ENCODE data around the gene ETV5. TPM values are rescaled to one million over a fixed set of nuclear protein-coding genes. Genes with fewer than 3 reads are reported as not detected.
A peak's percentile ranks its signal among the peaks of the same experiment; 100 is the strongest.

Gene ETV5
- polyA plus RNA-seq, 4 donors = 22.7 to 32.2 (median 26.8) TPM

DNA sequence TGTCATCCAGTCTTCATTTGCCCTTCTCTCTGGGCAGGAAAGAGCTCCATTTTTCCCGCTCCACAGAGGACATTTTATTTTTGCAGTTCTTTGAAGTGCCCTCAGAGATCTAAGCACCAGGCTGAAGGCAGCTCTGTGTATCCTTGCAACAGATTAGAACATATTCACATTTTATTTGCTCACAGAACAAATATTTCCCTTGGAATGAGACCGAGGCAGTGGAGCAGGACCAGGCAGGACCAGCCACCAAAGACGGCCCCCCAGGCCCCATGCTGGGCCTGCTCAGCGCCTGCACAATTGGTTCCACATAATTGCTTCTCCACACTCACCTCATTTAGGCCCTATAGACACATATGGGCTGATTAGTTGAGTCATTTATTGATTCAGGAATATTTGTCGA is 15.7 kb upstream of the ETV5 start:
- DNase-seq (ENCODE audit: low read depth in 4 of 4, low spot score in 3 of 4) = no peak

DNA sequence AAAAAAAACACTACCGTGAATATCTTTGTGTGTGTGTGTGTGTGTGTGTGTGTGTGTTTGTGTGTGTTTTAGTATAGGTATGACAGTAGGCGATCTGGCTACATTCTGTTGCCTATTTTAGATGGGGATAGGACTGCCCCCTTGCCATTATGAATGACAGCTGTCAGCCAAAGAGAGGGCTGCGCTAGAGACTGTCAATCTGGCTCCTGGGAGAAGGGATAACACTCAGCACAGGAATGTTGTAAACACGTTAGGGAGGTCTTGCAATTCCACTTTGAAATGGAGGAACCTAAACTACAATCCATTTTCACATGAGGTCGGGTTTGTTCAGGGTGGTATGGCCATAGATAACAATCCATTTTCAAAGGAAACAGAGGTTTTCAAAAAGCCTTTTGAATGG is 14.1 kb upstream of the ETV5 start:
- DNase-seq (ENCODE audit: low read depth in 4 of 4, low spot score in 3 of 4) = no peak

DNA sequence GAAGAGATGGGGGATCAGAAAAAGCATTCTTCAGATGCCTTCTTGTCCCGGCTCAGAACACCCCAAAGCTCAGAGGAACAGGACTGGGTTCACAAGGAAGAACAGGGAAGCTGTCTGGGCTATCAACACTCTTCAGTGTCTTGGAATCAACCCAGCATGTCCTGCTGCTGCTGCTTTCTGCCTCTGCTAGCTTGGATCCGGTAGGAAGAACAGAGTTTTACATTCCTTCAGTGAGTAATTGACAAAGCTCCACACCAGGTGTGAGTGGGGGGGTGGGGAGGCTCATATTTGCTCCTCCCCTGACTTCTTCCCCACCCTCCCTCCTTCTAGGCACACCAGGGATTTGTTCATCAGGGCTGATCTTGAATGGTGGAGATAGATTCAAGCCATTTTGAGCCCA is 13.1 kb upstream of the ETV5 start:
- no peak for DNase-seq (ENCODE audit: low read depth in 4 of 4, low spot score in 3 of 4)

DNA sequence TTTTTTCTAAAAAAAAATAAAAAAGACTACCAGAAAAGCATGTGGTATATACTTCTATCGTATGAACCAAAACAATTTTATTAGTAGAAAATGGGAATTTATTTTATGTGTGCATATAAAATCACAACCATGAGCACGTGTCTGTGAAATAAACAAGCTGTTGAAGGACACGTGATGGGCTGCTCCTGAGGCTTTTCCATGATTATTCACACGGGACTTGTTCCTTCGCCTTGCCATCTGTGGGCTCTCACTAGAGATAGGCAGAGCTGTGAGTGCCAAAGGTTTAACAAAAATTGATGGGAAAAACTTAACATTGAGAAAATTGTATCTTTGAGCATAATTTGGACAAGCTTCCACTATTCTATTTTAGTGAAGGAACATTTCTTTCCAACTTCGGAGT is 12.4 kb upstream of the ETV5 start:
- DNase-seq (ENCODE audit: low read depth in 4 of 4, low spot score in 3 of 4) = no peak

DNA sequence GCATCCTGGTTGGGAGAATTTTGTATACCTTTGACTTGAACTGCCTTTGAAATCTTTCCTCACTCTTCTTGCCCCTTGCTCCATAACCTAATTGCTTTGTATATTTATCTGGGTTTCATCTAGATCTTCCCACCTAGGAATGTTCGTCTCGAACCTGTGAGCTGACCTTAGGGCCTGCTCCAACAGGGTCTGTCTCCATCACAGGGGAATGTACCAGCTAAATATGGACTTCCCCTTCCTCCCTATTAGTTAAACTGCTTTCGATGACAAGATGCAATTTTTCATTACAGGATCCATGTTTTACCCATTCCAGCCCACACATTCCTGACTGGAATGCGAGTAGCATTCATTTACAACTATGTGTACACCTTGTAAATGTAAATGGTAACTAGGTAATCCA is 10.6 kb upstream of the ETV5 start:
- no peak for DNase-seq (ENCODE audit: low read depth in 4 of 4, low spot score in 3 of 4)

DNA sequence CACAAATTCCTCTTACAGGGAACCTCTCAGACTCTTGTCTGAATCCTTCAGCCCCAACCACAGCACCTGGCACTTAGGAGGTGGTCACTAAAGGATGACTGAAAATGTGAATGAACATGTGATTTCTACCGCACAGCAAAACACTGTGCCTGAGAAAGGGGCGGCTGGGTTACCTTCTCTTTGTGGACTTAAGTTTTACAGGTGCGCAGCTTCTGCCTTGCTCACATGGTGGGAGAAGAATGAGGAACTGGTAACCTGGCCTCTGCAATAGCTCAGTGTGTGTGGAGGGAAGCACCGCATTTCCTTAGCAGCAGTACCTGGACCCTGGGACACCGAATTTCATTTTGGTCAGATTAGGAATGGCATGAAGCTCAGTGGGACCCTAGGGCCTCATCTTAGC is 9.8 kb upstream of the ETV5 start:
- no peak for DNase-seq (ENCODE audit: low read depth in 4 of 4, low spot score in 3 of 4)

DNA sequence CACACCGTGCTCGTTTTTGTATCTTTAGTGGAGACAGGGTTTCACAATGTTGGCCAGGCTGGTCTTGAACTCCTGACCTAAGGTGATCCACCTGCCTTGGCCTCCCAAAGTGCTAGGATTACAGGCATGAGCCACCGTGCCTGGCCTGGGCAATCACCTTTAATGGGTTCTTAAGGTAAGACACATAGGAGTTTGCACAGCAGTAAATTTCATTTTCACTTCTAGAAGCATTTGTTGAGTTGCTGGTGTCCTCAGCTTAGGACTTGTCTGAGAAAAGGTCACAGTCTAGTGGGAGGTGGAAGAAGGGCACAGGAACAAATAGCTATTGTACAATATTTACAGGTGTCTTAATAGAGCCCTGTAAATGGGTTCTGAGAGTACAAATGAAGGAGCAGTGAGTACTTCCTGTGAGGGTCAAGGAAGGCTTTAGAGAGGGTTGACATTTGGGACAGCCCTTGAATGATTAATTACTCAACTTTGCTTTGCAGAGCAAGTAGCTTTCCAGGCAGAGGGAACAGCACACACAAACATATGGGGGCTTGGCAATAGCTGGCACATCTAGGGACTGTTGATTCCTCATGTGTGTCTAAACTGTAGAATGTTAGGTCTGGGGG is 8.7 kb upstream of the ETV5 start:
- no peak for DNase-seq (ENCODE audit: low read depth in 4 of 4, low spot score in 3 of 4)

DNA sequence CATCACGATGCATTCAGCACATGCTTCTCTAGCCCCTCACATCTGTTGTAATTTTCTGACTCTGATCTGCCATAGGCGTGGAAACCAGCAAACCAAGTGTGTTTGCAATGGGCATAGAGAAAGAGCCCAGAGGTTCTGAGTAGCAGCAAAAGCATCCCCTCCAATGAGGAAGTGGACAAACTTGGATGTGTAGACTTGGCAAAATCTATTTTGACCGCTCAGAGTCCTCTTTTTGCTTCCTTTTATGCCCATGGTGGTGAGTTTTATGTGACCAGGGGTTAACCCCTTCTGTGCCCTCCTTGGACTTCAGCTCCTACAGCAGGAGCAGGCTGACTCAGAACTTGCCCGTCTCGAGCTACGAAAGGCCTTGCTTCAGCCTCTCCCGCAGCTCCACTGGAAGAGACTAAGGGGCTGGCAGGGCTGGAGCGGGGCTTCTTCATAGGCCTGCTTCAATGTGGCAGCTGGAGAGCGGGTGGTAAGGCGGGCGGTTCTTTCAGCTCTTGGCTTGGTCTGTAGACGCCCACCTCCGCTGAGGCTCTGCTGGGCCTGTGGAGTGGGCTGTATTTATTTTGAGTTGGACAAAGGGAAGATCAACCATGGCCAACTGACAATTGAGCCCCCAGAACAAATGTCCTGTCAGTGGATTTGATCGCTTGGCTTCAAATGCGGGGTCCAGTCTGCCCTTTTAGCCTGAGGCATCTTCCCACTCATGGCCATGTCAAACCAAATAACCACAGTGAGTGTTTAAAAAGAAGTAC is 6.5 kb upstream of the ETV5 start:
- no peak for DNase-seq (ENCODE audit: low read depth in 4 of 4, low spot score in 3 of 4)

DNA sequence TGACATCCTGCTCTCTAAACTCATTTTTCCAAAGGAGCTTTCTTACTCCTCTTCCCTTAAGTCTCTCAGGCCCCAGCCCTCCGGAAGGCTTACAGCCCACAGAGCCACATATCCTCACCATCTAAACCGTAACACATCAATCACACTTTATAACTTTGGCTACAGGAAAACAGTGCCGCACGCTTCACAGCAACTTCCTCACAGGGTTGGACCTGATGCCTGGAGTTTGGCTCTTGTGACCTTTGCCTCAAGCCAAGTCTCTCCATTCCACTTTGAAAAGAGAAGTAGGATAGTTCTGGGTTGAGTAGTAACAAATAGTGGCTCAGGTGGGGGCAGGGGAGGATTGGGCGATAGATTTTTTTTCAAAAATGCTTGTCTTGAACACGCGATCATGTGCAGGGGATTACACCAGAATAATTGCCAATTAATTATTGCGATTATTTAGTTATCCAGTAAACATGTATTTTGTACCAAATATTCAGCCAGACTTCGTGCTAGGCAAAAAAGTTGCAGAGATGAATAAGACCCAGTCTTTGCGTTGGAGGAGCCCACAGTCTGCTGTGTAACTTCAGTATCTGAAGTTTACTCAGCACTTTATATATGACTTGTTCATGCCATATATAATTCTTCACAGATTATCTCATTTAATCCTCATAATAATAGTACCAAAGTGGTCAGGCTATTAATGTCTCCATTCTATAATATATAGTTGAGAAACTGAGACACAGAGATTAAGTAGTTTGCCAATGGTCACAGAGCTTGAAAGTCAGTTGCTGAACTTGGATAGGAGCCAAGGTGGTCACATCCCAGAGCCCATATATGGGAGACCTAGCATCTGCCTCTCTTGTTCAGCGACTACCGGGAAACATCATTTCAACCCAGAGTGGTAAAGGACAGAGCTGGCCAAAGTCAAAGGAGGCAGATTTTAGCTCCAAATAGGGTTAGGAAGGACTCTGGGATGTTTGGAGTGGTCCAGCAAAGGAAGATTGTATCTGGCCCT is 2.4 kb upstream of the ETV5 start:
- DNase-seq (ENCODE audit: low read depth in 4 of 4, low spot score in 3 of 4) = no peak

DNA sequence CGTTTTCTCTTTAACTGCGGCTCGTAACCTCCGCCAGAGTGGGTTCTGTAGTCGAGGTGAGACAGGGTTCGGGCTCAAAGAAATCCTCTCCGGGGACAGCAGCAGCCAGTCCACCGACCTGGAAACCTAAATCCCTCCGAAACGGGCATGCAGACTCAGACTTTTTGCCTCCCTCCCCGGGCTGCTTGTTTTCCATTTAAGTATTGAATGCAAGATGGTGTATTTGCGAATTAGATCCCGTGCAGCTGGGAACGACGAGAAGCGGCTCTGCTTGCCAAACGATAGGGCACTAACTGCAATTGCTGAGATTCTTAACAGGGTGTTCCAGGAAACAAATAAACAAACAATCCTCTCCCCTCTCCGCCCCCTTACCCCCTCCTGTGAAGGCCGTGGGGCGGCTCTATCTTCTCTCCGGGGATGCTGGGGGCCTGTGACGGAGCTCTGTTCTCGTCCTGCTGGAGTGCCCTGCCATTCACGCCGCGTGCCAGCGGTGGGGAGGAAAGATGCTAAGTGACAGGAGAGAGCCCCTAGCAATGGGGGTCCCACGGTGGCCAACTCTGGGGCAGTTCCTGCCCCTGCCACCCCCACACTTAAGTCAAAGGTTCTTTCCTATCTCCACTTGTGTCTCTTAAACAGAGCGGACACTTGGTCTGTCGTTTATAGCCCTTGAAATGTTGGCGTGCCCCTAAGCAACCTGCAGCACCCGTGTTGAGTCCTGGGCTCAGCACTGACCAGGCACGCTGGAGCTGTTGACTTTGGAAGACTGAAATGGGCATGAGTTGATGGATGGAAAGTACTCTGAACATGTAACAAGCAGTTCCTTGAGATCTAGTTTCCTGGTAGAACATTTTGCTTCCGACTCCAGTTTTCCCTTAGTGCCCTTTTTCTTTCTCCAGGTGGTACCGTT is 1.3 kb upstream of the ETV5 start:
- DNase-seq (ENCODE audit: low read depth in 4 of 4, low spot score in 3 of 4) = no peak

DNA sequence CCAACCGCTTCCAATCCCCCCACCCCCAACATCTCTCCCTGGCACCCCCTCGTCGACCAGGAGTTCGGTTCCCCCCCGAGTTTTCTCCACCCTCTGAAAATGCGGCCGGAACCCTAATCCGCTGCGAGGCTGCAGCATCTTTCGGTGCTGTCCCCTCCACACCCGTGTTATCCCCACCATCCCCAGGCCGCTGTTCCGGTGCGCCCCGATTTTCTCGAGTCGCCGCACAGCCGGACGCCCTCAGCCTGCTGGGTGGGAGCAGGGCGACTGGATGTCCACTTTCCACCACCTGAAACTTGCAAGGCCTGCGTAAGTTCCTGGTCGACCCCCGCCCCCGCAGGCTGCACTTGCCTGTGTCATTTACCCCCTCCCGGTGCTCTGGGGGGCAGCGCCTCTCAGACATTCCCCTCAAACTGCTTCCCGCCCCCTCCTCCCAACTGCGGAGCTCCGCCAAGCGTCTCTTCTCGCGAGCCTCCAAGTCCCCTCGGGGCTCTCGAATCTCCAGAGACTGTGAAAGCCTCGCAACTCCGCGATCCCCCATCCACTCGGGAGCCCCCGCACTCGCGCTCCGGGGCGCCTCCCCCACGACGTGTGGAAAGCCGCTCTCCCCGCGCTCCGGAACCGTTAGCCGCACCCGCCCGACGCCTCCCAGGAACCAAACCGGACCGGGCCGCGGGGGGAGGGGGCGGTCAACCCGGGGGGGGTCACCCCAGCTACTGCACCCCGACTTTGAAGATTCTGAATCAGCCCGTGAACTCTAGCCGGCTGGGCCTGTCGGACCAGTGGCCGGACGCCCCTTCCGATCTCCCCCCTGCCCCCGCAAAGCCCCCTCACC is 566 bp downstream of the ETV5 start:
- DNase-seq (ENCODE audit: low read depth in 4 of 4, low spot score in 3 of 4) = peak in 1 of 4 donors; percentile 44

DNA sequence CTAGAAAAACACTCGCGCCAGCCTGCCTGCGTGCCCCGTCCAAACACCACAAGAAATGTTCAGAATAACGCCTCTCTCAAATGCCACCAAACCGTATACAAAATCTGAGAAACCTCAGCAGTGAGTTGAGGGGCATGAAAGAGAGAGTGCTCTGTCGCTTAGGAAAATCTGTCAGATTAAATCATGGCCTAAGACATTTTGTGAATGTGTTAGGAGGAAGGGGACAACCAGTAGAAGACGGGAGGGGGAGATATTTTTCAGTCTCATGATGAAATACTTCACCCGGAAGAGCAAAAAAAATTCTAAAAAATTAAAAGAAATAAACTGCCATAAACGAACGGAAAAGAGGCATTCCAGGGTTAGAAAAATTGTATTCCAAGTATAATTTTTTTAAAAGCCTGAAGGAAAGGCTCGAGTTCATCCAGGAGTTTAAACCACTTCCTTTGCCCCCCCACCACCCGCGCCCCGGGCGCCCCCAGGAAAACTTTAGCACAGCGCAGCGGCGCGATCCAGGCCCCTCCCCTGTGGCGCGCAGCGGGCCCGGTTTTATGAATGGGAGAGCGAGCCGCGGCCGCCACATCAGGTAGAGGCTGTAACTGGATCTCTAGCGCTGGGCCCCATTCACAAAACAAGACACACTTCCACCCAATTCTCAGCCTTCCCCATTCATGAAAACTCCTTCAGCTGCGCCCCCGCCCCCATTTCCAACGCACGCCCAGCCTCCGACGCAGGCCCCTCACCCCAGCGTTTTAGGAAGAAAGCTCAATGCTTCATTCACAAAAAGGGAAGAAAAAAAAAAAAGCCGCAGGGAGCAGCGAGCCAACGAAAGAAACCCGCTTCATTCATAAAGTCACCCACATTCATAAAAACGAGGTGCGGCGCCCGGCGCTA is 1.4 kb downstream of the ETV5 start:
- DNase-seq (ENCODE audit: low read depth in 4 of 4, low spot score in 3 of 4) = peak in 1 of 4 donors; percentile 62

DNA sequence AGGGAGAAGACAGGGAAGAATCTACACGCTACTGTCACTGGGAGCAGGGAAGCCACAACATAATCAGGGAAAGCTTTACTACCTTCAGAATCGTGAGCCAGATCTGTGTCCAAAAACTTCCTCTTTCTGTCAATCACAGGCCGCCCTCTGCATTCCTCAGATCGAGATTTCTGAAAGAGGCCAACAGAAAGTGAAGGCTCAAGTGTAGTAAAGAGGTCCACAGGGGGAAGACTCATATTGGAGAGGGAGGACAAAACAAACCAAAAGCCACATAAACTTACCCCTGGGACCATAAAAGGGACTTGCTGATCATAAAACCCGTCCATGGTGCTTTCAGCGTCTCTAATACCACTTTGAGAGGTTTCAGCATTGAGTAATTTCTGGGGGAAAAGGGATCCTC is 3.3 kb downstream of the ETV5 start:
- no peak for DNase-seq (ENCODE audit: low read depth in 4 of 4, low spot score in 3 of 4)

DNA sequence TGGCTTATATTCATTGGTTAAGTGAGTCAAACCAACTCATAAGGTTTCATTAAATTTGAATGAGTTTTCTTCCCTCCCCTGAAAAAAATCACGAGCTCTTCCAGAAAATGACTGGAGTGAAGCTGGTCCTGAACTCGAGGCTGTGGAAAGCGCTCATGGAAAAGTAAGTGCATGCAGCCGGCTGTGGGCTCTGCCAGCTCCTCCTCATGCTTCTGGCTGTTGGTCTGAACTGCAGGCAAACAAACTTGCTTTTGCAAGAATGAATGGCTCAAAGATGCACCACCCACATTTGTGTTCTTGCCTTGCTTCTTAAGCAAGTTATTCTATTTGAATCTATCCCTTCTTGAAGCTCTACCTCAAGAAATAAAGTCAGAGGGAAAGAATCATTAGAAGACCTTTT is 6.2 kb downstream of the ETV5 start:
- no peak for DNase-seq (ENCODE audit: low read depth in 4 of 4, low spot score in 3 of 4)

DNA sequence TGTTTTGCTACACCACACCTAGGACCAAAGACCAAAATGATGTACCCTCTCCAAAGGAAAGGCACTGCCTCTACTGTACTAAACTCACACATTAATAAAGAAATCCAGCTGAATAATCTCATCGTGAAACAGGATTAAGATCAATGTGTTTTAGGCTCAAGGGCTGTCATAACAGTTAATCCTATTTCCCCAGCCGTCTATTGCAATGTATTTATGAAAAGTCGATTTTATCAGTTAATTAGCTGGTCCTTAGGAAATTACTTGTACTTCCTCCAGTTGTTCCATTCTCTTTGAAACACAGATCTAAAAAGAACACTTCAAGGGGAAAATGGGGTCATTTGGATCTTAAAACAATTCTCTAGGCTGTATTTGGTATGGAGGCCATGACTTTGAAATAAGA is 8.5 kb downstream of the ETV5 start:
- no peak for DNase-seq (ENCODE audit: low read depth in 4 of 4, low spot score in 3 of 4)

DNA sequence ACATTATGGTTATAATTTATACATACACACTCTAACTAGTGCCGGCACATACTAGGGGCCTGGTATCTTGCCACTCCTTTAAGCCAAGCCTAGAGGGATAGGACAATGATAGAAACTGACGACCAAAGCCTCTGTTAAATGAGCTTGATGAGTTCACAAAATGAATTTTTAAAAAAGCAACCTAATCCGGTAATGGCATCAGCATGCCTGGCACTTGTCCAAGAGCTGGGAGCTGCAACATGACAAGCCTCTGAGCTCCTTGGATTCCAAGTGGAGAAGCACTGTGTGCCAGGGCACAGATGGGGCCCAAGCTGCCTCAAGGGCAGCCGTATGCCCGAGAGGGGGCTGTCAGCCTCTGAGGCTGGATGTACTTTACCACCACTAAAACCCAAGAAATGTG is 9.7 kb downstream of the ETV5 start:
- DNase-seq (ENCODE audit: low read depth in 4 of 4, low spot score in 3 of 4) = no peak

DNA sequence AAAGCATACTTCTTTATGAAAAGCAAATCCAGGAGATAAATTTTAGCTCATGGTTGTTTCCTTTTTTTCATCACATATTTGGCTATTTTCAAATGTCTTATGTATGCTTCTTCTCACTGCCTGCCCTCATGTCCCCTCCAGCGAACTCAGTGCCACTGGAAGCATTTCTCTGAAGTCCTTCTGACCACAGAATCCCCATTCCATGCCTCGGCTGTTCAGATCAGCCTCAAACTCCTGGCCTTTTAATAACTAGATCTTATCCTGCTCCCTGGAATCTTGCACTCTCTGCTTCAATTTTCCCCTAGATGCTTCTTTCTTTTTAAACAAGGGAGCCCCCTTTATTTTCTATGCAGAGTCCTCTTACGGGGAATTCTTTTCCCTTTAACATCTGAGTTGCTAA is 10.1 kb downstream of the ETV5 start:
- no peak for DNase-seq (ENCODE audit: low read depth in 4 of 4, low spot score in 3 of 4)

DNA sequence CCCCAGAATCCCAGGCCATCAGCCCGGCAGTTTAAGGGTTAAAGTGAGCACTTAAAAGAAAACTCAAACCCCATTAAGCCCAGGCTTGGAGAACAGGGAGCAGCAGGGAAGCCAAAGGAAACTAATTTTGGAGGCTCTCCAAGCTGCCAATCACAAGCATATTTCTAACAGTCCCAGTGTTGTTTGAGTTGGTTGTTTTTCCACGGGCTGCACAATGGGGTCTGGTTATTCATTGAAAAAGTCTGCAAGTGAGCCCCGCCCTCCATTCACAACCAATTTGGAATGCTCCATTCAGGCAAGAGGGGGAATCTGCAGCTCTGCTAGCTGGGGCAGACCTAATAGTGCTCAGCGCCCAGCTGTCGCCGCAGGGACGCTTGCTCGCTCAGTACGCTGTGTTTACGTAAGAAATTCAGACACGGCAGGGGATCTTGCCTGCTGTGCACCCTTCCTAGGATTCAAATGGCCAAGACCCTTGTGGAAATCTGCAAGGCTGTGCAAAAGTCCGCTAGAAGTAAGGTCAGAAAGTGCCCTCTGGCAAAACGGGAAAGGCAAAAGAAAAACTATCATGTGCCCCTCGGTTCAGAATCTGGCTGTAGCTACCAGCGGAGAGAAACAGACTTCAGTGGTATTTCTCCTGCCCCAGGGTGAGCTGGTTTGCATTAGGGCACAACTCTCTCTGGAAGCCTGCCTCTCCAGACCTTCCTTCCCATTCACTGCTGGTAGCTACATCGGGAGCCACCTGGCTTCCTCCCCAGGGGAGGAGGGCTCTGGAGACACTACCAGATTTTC is 11.0 kb downstream of the ETV5 start:
- peak; percentile 63 to 87 (median 78) for DNase-seq (ENCODE audit: low read depth in 4 of 4, low spot score in 3 of 4)
